Measurements from ENCODE around the gene ATG12. TPM values are rescaled to one million over a fixed set of nuclear protein-coding genes. Genes with fewer than 3 reads are reported as not detected.

Gene ATG12
- total RNA-seq, 4 donors from 2014 or later: 37.1 to 46.1 (median 41.8) TPM

DNA sequence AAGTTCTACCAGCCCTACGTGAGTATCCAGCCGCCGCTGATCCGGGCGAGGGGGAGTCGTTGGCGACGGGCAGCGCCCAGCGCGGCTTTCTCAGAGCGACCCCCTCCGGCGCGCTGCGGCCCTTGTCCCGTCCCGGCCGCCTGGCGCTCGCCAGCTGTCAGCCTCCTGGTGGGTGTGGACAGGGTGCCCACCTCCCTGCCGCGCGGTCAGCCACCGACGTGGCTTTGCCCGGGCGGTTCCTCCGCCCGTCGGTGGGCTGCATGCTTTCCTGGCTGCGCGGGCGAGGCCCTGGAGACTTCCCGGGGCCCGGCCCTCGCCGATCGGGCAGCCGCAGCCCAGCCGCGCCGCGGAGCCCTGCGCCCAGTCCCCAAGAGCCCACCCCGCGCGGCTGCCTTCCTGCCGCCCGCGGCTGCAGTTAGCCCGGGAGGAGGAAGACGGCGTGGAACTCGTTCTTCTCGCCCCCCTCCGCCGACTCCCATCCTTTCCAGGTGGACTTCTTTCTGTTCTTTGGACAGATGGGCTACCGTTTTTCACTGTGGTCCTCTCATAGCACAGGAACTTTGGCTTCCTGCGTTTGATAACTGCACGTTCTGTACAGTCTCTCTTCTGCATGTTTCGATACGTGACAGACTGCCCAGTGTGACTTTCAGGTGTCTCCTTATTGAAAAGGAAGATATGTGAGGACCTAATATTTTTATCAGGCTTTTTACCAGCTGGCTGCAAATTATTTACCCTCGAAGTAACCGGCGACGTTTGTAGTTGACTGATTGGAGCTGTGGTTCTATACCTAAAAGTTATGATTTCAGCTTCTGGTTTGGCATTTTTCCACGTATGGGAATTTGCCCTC, 947 bp upstream of the ATG12 start:
- Histone ChIP-seq H3K27ac (peak overlapping the region; percentile 91 to 97 (median 94)), H3K4me3 (peak overlapping the region; percentile 73 to 98 (median 85)), H3K36me3 (peaks cover 0 to 3% (median 0%) of the 10 kb centered on the region in 3 donors), H3K9me3 (no peaks in the 10 kb centered on the region), H3K27me3 (no peaks in the 10 kb centered on the region), H3K4me1 (peaks cover 0 to 32% (median 13%) of the 10 kb centered on the region in 4 donors)
- TF ChIP-seq CTCF (IDR thresholded peaks at IDR 0.05) (no peak), POLR2A (IDR thresholded peaks at IDR 0.05) (no peak)
- peak in 2 of 3 donors; percentile 37 to 56 for DNase-seq

GRCh38 chr5:115840873-115841272, 492 bp downstream of the ATG12 start:
- Histone ChIP-seq H3K4me1 (peaks cover 0 to 32% (median 13%) of the 10 kb centered on the region in 4 donors), H3K27ac (peak overlapping the region; percentile 91 to 97 (median 94)), H3K4me3 (peak overlapping the region; percentile 73 to 98 (median 85)), H3K9me3 (no peaks in the 10 kb centered on the region), H3K27me3 (no peaks in the 10 kb centered on the region), H3K36me3 (peaks cover 0 to 18% (median 0%) of the 10 kb centered on the region in 3 donors)
- TF ChIP-seq CTCF (IDR thresholded peaks at IDR 0.05) (no peak), POLR2A (IDR thresholded peaks at IDR 0.05) (no peak)
- no peak for DNase-seq

GRCh38 chr5:115838885-115839518, 2.4 kb downstream of the ATG12 start:
- Histone ChIP-seq H3K4me3 (peak overlapping the region in 2 of 4 donors; percentile 30 to 73), H3K36me3 (peaks cover 0 to 36% (median 0%) of the 10 kb centered on the region in 3 donors), H3K9me3 (no peaks in the 10 kb centered on the region), H3K4me1 (peaks cover 0 to 27% (median 13%) of the 10 kb centered on the region in 4 donors), H3K27me3 (no peaks in the 10 kb centered on the region), H3K27ac (peak overlapping the region in 1 of 4 donors; percentile 2)
- TF ChIP-seq POLR2A (IDR thresholded peaks at IDR 0.05): no peak
- TF ChIP-seq CTCF (IDR thresholded peaks at IDR 0.05): peak; percentile 13 to 69 (median 62)
- DNase-seq: peak in 1 of 3 donors; percentile 37

- Histone ChIP-seq H3K4me3 (no peak overlapping the region), H3K27ac (no peak overlapping the region), H3K36me3 (peaks cover 0 to 50% (median 0%) of the 10 kb centered on the region in 3 donors), H3K27me3 (no peaks in the 10 kb centered on the region), H3K4me1 (peaks cover 0 to 23% (median 9%) of the 10 kb centered on the region in 4 donors), H3K9me3 (no peaks in the 10 kb centered on the region)
- TF ChIP-seq CTCF (IDR thresholded peaks at IDR 0.05) (no peak), POLR2A (IDR thresholded peaks at IDR 0.05) (no peak)
- no peak for DNase-seq
Observed at GRCh38 chr5:115835481-115835880, 5.9 kb downstream of the ATG12 start.

GRCh38 chr5:115831163-115831768, 10.1 kb downstream of the ATG12 start:
- H3K36me3 ChIP-seq: peaks cover 0 to 59% (median 0%) of the 10 kb centered on the region in 3 donors
- no peaks in the 10 kb centered on the region for H3K4me1 ChIP-seq
- H3K4me3 ChIP-seq: no peak overlapping the region
- H3K9me3 ChIP-seq: no peaks in the 10 kb centered on the region
- H3K27me3 ChIP-seq: no peaks in the 10 kb centered on the region
- TF ChIP-seq POLR2A (IDR thresholded peaks at IDR 0.05) (no peak), CTCF (IDR thresholded peaks at IDR 0.05) (peak; percentile 33 to 71 (median 66))
- peak in 1 of 3 donors; percentile 66 for DNase-seq
- no peak overlapping the region for H3K27ac ChIP-seq

Data from Peyer's patch (tissue), 4 donors.